Fibroblast of lung (primary cell): Measurements from ENCODE around the gene SLC17A9. TPM values are rescaled to one million over a fixed set of nuclear protein-coding genes. Genes with fewer than 3 reads are reported as not detected.

Experiments used
- DNase-seq, 2 donors: peaks; one replicate each; pipeline versions ENCODE4 v3.0.0 to v3.0.0-alpha.2; 2010; ENCODE audit warnings: low read depth in 2 of 2
- H2AFZ ChIP-seq: 2 replicates; pipeline ENCODE4 v1.5.1; 2012; ENCODE audit warnings: low read length, control low read depth, inconsistent platforms
- H3K27ac ChIP-seq: 2 replicates; pipeline ENCODE4 v1.5.1; 2011; ENCODE audit warnings: low read length, control low read depth; ENCODE audit not compliant: insufficient read depth
- H3K27me3 ChIP-seq: 2 replicates; pipeline ENCODE4 v1.5.1; 2011; ENCODE audit warnings: mild to moderate bottlenecking, low read length; ENCODE audit not compliant: control insufficient read depth, insufficient read depth
- H3K36me3 ChIP-seq: 2 replicates; pipeline ENCODE4 v1.5.1; 2011; ENCODE audit warnings: low read length; ENCODE audit not compliant: control insufficient read depth, insufficient read depth
- H3K4me1 ChIP-seq: 2 replicates; pipeline ENCODE4 v1.5.1; 2011; ENCODE audit warnings: low read length; ENCODE audit not compliant: control insufficient read depth, insufficient read depth; ENCODE audit errors: extremely low read depth
- H3K4me2 ChIP-seq: 2 replicates; pipeline ENCODE4 v1.5.1; 2011; ENCODE audit warnings: low read length, control low read depth; ENCODE audit not compliant: insufficient read depth; ENCODE audit errors: extremely low read depth
- H3K4me3 ChIP-seq, 4 experiments: fragments of 200-600 bp in 1 of 4; sonication (generic) in 1 of 4; replicated peaks in 1 of 4; 2 replicates each; pipeline ENCODE4 v1.5.1; 2011 to 2016; ENCODE audit warnings: low read length in 4 of 4, low read depth in 3 of 4, mild to moderate bottlenecking in 3 of 4, control low read depth in 2 of 4, inconsistent platforms in 1 of 4, mixed read lengths in 1 of 4; ENCODE audit not compliant: insufficient read depth in 1 of 4; ENCODE audit errors: control extremely low read depth in 1 of 4
- H3K79me2 ChIP-seq: 2 replicates; pipeline ENCODE4 v1.5.1; 2012; ENCODE audit warnings: mild to moderate bottlenecking, low read length, inconsistent platforms; ENCODE audit not compliant: control insufficient read depth, insufficient read depth
- H3K9ac ChIP-seq: 2 replicates; pipeline ENCODE4 v1.5.1; 2011; ENCODE audit warnings: mild to moderate bottlenecking, low read length, control low read depth; ENCODE audit not compliant: insufficient read depth
- H3K9me3 ChIP-seq: 2 replicates; pipeline ENCODE4 v1.5.1; 2012; ENCODE audit warnings: low read depth, low read length; ENCODE audit not compliant: control insufficient read depth, insufficient read depth
- H4K20me1 ChIP-seq: 2 replicates; pipeline ENCODE4 v1.5.1; 2011; ENCODE audit warnings: low read length; ENCODE audit not compliant: control insufficient read depth, insufficient read depth; ENCODE audit errors: extremely low read depth
- EZH2 ChIP-seq: IDR thresholded peaks from 2 replicates; pipeline ENCODE4 v1.5.1; 2012; ENCODE audit warnings: low read length, control low read depth, mild to moderate bottlenecking; ENCODE audit errors: missing control alignments
- polyA plus RNA-seq, 2 donors: library from polyadenylated mRNA; depleted of rRNA in 1 of 2; stranded (reverse) in 1 of 2; unstranded in 1 of 2; fragments of >200 nt; gene quantifications; 2 replicates each; pipeline ENCODE4 v1.2.1, GENCODE V29; 2011 to 2012; ENCODE audit warnings: missing spikeins in 1 of 2
- total RNA-seq: library from RNA; depleted of rRNA; stranded (reverse); fragments of >200 nt; gene quantifications from 2 replicates; pipeline ENCODE4 v1.2.1, GENCODE V29; 2014
- TF ChIP-seq, protein P1 (sequence below), 2 donors: IDR thresholded peaks in 1 of 2; conservative IDR thresholded peaks in 1 of 2; 1 replicate in 1 of 2; 2 replicates in 1 of 2; pipeline ENCODE4 v1.5.1; 2011 to 2012; ENCODE audit warnings: low read length in 2 of 2, control low read depth in 1 of 2, inconsistent platforms in 1 of 2, low read depth in 1 of 2, mild to moderate bottlenecking in 1 of 2

Gene SLC17A9
- total and polyA plus RNA-seq, 2 donors (not counting 1 experiment from before 2014, with no cell fraction given): 6.4 to 6.8 TPM

DNA sequence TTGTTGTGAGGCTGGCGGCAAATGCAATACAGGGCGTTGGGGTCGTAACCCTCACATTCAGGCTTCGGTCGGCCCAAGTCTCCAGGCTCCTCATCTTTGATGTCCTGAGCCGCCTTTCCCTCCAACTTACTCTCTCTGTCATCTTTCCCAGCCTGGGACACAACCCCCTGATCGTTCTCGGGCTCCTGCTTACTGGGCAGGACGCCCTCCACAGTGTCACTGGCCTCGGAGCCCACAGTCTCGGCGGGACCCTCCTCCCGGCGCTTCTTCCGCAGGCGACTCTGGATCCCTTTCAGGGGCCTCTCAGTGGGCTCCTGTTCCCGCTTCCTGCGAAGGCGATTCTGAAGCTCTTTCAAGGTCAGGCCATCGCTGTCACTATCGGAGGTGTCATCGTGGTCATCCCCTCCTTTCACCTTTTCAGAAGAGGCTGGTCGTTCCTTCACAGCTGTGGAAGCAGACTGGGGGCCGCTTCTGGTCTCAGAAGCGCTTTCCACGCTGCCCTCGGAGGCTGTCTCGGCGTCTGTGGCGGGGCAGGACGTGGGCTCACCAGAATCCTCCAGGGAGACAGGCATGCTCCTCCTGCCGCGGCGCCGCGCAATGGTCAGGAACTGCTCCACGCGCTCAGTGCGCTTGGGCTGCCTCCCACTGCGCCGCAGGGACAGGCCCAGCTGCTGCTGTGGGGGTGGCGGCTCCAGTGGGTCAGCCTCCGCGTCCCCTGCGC is 41.6 kb upstream of the SLC17A9 start:
- H3K36me3 ChIP-seq: peaks cover 39% of the 10 kb centered on the region
- no peak overlapping the region for H2AFZ ChIP-seq
- H3K4me1 ChIP-seq: peaks cover 6% of the 10 kb centered on the region
- H3K4me2 ChIP-seq: no peak overlapping the region
- H3K27ac ChIP-seq: no peak overlapping the region
- peaks cover 80% of the 10 kb centered on the region for H3K79me2 ChIP-seq
- DNase-seq: no peak
- peaks cover 2% of the 10 kb centered on the region for H4K20me1 ChIP-seq
- H3K9me3 ChIP-seq: no peaks in the 10 kb centered on the region
- H3K9ac ChIP-seq: no peak overlapping the region
- TF ChIP-seq, protein P1, sequence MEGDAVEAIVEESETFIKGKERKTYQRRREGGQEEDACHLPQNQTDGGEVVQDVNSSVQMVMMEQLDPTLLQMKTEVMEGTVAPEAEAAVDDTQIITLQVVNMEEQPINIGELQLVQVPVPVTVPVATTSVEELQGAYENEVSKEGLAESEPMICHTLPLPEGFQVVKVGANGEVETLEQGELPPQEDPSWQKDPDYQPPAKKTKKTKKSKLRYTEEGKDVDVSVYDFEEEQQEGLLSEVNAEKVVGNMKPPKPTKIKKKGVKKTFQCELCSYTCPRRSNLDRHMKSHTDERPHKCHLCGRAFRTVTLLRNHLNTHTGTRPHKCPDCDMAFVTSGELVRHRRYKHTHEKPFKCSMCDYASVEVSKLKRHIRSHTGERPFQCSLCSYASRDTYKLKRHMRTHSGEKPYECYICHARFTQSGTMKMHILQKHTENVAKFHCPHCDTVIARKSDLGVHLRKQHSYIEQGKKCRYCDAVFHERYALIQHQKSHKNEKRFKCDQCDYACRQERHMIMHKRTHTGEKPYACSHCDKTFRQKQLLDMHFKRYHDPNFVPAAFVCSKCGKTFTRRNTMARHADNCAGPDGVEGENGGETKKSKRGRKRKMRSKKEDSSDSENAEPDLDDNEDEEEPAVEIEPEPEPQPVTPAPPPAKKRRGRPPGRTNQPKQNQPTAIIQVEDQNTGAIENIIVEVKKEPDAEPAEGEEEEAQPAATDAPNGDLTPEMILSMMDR (conservative IDR thresholded peaks at IDR 0.05 in 1 of 2, IDR thresholded peaks at IDR 0.05 in 1 of 2; ENCODE audit: low read depth in 1 of 2, low read length in 2 of 2): no peak
- TF ChIP-seq EZH2: no peak
- no peaks in the 10 kb centered on the region for H3K27me3 ChIP-seq
- no peak overlapping the region for H3K4me3 ChIP-seq

GRCh38 chr20:62911701-62912280 is 40.7 kb upstream of the SLC17A9 start:
- H4K20me1 ChIP-seq: peaks cover 2% of the 10 kb centered on the region

DNA sequence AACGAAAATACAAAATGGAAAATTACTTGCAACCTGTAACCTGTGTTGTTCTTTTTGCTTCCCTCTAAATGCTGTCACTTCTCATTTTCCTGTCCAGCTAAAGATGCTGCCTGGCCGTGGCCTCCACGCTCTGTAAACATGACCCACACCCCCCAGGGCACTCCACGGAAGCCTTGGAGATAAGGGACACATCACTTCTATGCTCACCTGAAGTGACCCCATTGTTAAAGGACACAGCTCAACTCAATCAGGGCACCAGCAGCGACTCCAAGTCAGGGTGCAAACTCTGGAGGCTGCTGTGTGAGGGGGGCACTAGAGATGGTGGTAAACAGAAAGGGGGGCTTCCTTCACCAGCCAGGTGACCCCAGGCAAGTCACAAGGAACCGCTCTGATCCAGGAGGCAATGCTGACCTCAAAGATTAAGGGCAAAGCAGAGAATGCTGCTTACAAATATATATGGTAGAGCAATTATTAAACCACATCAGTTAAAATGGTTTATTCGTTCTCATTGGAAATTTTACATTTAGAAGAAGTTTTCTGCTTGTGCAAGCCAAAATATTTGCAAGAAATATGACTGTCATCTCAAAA is 39.4 kb upstream of the SLC17A9 start:
- H3K36me3 ChIP-seq: peaks cover 26% of the 10 kb centered on the region
- no peak overlapping the region for H2AFZ ChIP-seq
- DNase-seq: no peak
- no peaks in the 10 kb centered on the region for H3K27me3 ChIP-seq
- no peaks in the 10 kb centered on the region for H3K9me3 ChIP-seq
- H4K20me1 ChIP-seq: peaks cover 4% of the 10 kb centered on the region
- H3K4me2 ChIP-seq: no peak overlapping the region
- no peak overlapping the region for H3K27ac ChIP-seq
- peaks cover 91% of the 10 kb centered on the region for H3K79me2 ChIP-seq
- H3K4me1 ChIP-seq: peaks cover 8% of the 10 kb centered on the region
- no peak overlapping the region for H3K4me3 ChIP-seq
- no peak for TF ChIP-seq EZH2
- TF ChIP-seq, protein P1 (conservative IDR thresholded peaks at IDR 0.05 in 1 of 2, IDR thresholded peaks at IDR 0.05 in 1 of 2; ENCODE audit: low read depth in 1 of 2, low read length in 2 of 2): no peak
- no peak overlapping the region for H3K9ac ChIP-seq

More at GRCh38 chr20:62911701-62912280, 40.7 kb upstream of the SLC17A9 start:
- TF ChIP-seq, protein P1 (conservative IDR thresholded peaks at IDR 0.05 in 1 of 2, IDR thresholded peaks at IDR 0.05 in 1 of 2; ENCODE audit: low read depth in 1 of 2, low read length in 2 of 2): no peak
- no peak for TF ChIP-seq EZH2
- no peak overlapping the region for H2AFZ ChIP-seq
- H3K4me3 ChIP-seq: no peak overlapping the region
- no peak overlapping the region for H3K9ac ChIP-seq
- H3K79me2 ChIP-seq: peaks cover 81% of the 10 kb centered on the region
- H3K4me1 ChIP-seq: peaks cover 8% of the 10 kb centered on the region
- no peak overlapping the region for H3K27ac ChIP-seq
- DNase-seq: no peak
- H3K4me2 ChIP-seq: no peak overlapping the region
- no peaks in the 10 kb centered on the region for H3K9me3 ChIP-seq
- H3K27me3 ChIP-seq: no peaks in the 10 kb centered on the region
- H3K36me3 ChIP-seq: peaks cover 30% of the 10 kb centered on the region
